Natural killer cell (primary cell): ENCODE data around the gene SFTPA1. TPM values are rescaled to one million over a fixed set of nuclear protein-coding genes. Genes with fewer than 3 reads are reported as not detected.
"Not testable (repeated sequence)": the region's sequence is repeated elsewhere in the genome, so short reads cannot be mapped to it uniquely, and the experiment has no call there.

Experiments
- ATAC-seq, 3 donors: fragments of 150-1000 bp in 2 of 3; fragments of 200-7000 bp in 1 of 3; cut with Tn5 transposase; 1 replicate in 1 of 3; 2 replicates in 2 of 3; pipeline ENCODE4 v1.10.0; 2021; ENCODE audit warnings: mild to moderate bottlenecking in 2 of 3, moderate library complexity in 2 of 3
- DNase-seq, 2 donors: peaks; one replicate each; pipeline versions ENCODE4 v3.0.0 to v3.0.0-alpha.2; 2013 to 2021; ENCODE audit warnings: mixed read lengths in 1 of 2
- H3K27ac ChIP-seq: one replicate; pipeline ENCODE4 v1.5.1; 2013; ENCODE audit warnings: mild to moderate bottlenecking, low read length
- H3K27me3 ChIP-seq: one replicate; pipeline ENCODE4 v1.6.1; 2013; ENCODE audit warnings: low read length; ENCODE audit not compliant: control insufficient read depth, insufficient read depth
- H3K36me3 ChIP-seq: one replicate; pipeline ENCODE4 v1.6.1; 2013; ENCODE audit warnings: low read length; ENCODE audit not compliant: control insufficient read depth, insufficient read depth
- H3K4me1 ChIP-seq: one replicate; pipeline ENCODE4 v1.6.1; 2013; ENCODE audit warnings: low read length; ENCODE audit not compliant: control insufficient read depth, insufficient read depth
- H3K4me3 ChIP-seq: one replicate; pipeline ENCODE4 v1.5.1; 2013; ENCODE audit warnings: low read length
- H3K9me3 ChIP-seq: one replicate; pipeline ENCODE4 v1.6.1; 2013; ENCODE audit warnings: low read length; ENCODE audit not compliant: control insufficient read depth, insufficient read depth
- H3K27ac Mint-ChIP-seq, 2 donors: one replicate each; pipeline ENCODE4 v1.8.0; 2022; ENCODE audit warnings: mild to moderate bottlenecking in 2 of 2, mixed read lengths in 2 of 2, moderate library complexity in 1 of 2
- H3K27me3 Mint-ChIP-seq, 2 donors: one replicate each; pipeline ENCODE4 v1.8.0; 2022; ENCODE audit warnings: low read depth in 2 of 2, mixed read lengths in 2 of 2
- H3K36me3 Mint-ChIP-seq: one replicate; pipeline ENCODE4 v1.8.0; 2022; ENCODE audit warnings: mixed read lengths
- H3K4me1 Mint-ChIP-seq, 2 donors: one replicate each; pipeline ENCODE4 v1.8.0; 2022; ENCODE audit warnings: mixed read lengths in 2 of 2
- H3K4me3 Mint-ChIP-seq: one replicate; pipeline ENCODE4 v1.8.0; 2022; ENCODE audit warnings: mild to moderate bottlenecking, moderate library complexity, mixed read lengths
- H3K9me3 Mint-ChIP-seq, 2 donors: one replicate each; pipeline ENCODE4 v1.8.0; 2022; ENCODE audit warnings: mixed read lengths in 2 of 2
- CTCF ChIP-seq: fragments of 200-600 bp; IDR thresholded peaks from one replicate; pipeline ENCODE4 v1.8.0; 2022; ENCODE audit warnings: antibody characterized with exemption
- WGBS: methylation state at CpG from one replicate; pipeline ENCODE4 v1.1.7; 2013; ENCODE audit warnings: missing lambda C conversion rate; ENCODE audit not compliant: insufficient coverage; 5-methylcytosine and 5-hydroxymethylcytosine counted together
- intact Hi-C: fragments of 100-400 bp; cut with micrococcal nuclease; formaldehyde crosslinking; loops from one replicate; pipeline ENCODE4 v1.14.2; 2022
- total RNA-seq, 4 donors: library from RNA; stranded (reverse); fragments of 120-200 nt in 1 of 4; gene quantifications; one replicate each; pipeline versions ENCODE4 v1.2.3 to v1.2.4, GENCODE V29; 2013 to 2022

Gene SFTPA1
- total RNA-seq, 3 donors from 2014 or later (not counting 1 experiment from before 2014, with no cell fraction given), result not detected

GRCh38 chr10:79563426-79563825 lies 47.3 kb upstream of the SFTPA1 start:
- H3K27me3 ChIP-seq, result no peaks in the 10 kb centered on the region
- peaks cover 5% of the 10 kb centered on the region for H3K4me1 ChIP-seq
- H3K27ac ChIP-seq, result no peak overlapping the region
- no peaks in the 10 kb centered on the region for H3K36me3 ChIP-seq
- H3K27me3 Mint-ChIP-seq, result peaks cover 18 to 33% of the 10 kb centered on the region in 2 donors
- no peak for DNase-seq
- intact Hi-C loops, result no loop called here
- no peaks in the 10 kb centered on the region for H3K9me3 Mint-ChIP-seq
- no peak overlapping the region for H3K27ac Mint-ChIP-seq
- no peak overlapping the region for H3K4me3 Mint-ChIP-seq
- TF ChIP-seq CTCF, result no peak
- no peaks in the 10 kb centered on the region for H3K9me3 ChIP-seq
- peaks cover 8 to 9% of the 10 kb centered on the region in 2 donors for H3K4me1 Mint-ChIP-seq
- no peak for ATAC-seq
- H3K4me3 ChIP-seq, result no peak overlapping the region
- WGBS, result 82% methylated on average over 3 of the region's 4 CpGs
- no peaks in the 10 kb centered on the region for H3K36me3 Mint-ChIP-seq

- intact Hi-C loops, H3K9me3 Mint-ChIP-seq, ATAC-seq, DNase-seq, H3K27ac ChIP-seq, H3K9me3 ChIP-seq, H3K4me3 Mint-ChIP-seq, H3K27me3 ChIP-seq, H3K27ac Mint-ChIP-seq, H3K4me3 ChIP-seq, H3K36me3 ChIP-seq, H3K4me1 Mint-ChIP-seq, H3K36me3 Mint-ChIP-seq, H3K4me1 ChIP-seq: not testable (repeated sequence)
- H3K27me3 Mint-ChIP-seq, result peaks cover 44 to 65% of the 10 kb centered on the region in 2 donors
- 85% methylated on average over 6 of the region's 6 CpGs for WGBS
These were observed 40.1 kb upstream of the SFTPA1 start for GRCh38 chr10:79570624-79571023.

GRCh38 chr10:79579361-79579760 lies 31.4 kb upstream of the SFTPA1 start:
- Mint-ChIP-seq H3K27ac (no peak overlapping the region), H3K9me3 (no peaks in the 10 kb centered on the region), H3K4me3 (no peak overlapping the region), H3K36me3 (no peaks in the 10 kb centered on the region), H3K27me3 (peaks cover 11 to 25% of the 10 kb centered on the region in 2 donors), H3K4me1 (no peaks in the 10 kb centered on the region)
- WGBS, result 83% methylated on average over 2 of the region's 2 CpGs
- Histone ChIP-seq H3K27me3 (no peaks in the 10 kb centered on the region), H3K4me1 (no peaks in the 10 kb centered on the region), H3K4me3 (no peak overlapping the region), H3K9me3 (no peaks in the 10 kb centered on the region), H3K36me3 (no peaks in the 10 kb centered on the region), H3K27ac (no peak overlapping the region)
- no peak for DNase-seq
- no peak for ATAC-seq
- intact Hi-C loops, result no loop called here
- TF ChIP-seq CTCF, result no peak

GRCh38 chr10:79581044-79581443 lies 29.7 kb upstream of the SFTPA1 start:
- no peak overlapping the region for H3K27ac ChIP-seq
- H3K9me3 Mint-ChIP-seq, result no peaks in the 10 kb centered on the region
- H3K4me1 Mint-ChIP-seq, result no peaks in the 10 kb centered on the region
- TF ChIP-seq CTCF, result no peak
- H3K36me3 ChIP-seq, result no peaks in the 10 kb centered on the region
- H3K9me3 ChIP-seq, result no peaks in the 10 kb centered on the region
- intact Hi-C loops, result no loop called here
- H3K27me3 Mint-ChIP-seq, result peaks cover 8 to 34% of the 10 kb centered on the region in 2 donors
- no peaks in the 10 kb centered on the region for H3K27me3 ChIP-seq
- DNase-seq, result no peak
- H3K27ac Mint-ChIP-seq, result no peak overlapping the region
- no peak overlapping the region for H3K4me3 Mint-ChIP-seq
- no peak overlapping the region for H3K4me3 ChIP-seq
- no peaks in the 10 kb centered on the region for H3K36me3 Mint-ChIP-seq
- no peak for ATAC-seq
- no peaks in the 10 kb centered on the region for H3K4me1 ChIP-seq
